Measurements from ENCODE around the gene EDC4. TPM values are rescaled to one million over a fixed set of nuclear protein-coding genes. Genes with fewer than 3 reads are reported as not detected.

Gene EDC4
- total RNA-seq, 1 experiment from 2014 or later, result 106 TPM

DNA sequence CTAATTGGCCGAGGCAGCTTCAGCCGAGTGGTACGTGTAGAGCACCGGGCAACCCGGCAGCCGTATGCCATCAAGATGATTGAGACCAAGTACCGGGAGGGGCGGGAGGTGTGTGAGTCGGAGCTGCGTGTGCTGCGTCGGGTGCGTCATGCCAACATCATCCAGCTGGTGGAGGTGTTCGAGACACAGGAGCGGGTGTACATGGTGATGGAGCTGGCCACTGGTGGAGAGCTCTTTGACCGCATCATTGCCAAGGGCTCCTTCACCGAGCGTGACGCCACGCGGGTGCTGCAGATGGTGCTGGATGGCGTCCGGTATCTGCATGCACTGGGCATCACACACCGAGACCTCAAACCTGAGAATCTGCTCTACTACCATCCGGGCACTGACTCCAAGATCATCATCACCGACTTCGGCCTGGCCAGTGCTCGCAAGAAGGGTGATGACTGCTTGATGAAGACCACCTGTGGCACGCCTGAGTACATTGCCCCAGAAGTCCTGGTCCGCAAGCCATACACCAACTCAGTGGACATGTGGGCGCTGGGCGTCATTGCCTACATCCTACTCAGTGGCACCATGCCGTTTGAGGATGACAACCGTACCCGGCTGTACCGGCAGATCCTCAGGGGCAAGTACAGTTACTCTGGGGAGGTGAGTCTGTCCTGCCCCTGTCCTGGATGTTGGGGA lies 36.3 kb downstream of the EDC4 start:
- no peak overlapping the region for H3K27ac ChIP-seq (ENCODE audit: insufficient read length, low read depth, low read length)
- H4K8ac ChIP-seq (replicated peaks; ENCODE audit: insufficient read length, low read depth, low read length), result no peak overlapping the region
- H3K27me3 Mint-ChIP-seq (ENCODE audit: low read depth), result no peaks in the 10 kb centered on the region; the same call in 1 of the 2 replicates
- DNase-seq, result no peak
- H3K4me2 ChIP-seq (ENCODE audit: insufficient read depth, insufficient read length, low read length), result no peak overlapping the region
- H3K9me3 Mint-ChIP-seq, result no peaks in the 10 kb centered on the region
- H3K4ac ChIP-seq (ENCODE audit: low read depth, low read length), result no peak overlapping the region
- H3K23me2 ChIP-seq (ENCODE audit: insufficient read length, low read depth, low read length, poor library complexity, severe bottlenecking), result no peaks in the 10 kb centered on the region
- H2AK5ac ChIP-seq (ENCODE audit: insufficient read length, low read length), result no peak overlapping the region
- no peak overlapping the region for H3K9ac ChIP-seq (ENCODE audit: extremely low read depth, insufficient read length, low read length)
- no peaks in the 10 kb centered on the region for H3K79me2 ChIP-seq (ENCODE audit: insufficient read depth, low read length)
- no peak overlapping the region for H3K18ac ChIP-seq (ENCODE audit: insufficient read length, low read depth, low read length)
- no CpG with 5 or more reads among the region's 36 CpGs for WGBS (ENCODE audit: extremely low coverage, insufficient read length, low lambda C conversion rate)
- no peak overlapping the region for H2BK5ac ChIP-seq (ENCODE audit: insufficient read length, low read length)
- H2BK20ac ChIP-seq (ENCODE audit: low read depth, low read length, poor library complexity, severe bottlenecking), result no peak overlapping the region
- no peaks in the 10 kb centered on the region for H3K4me1 ChIP-seq (ENCODE audit: insufficient read depth, low read length)
- H3K4me1 Mint-ChIP-seq, result peaks cover 0 to 3% of the 10 kb centered on the region in 2 experiments; a peak in 1 of 4 replicates
- no peaks in the 10 kb centered on the region for H3K79me1 ChIP-seq (ENCODE audit: insufficient read depth, low read depth, low read length, poor library complexity, severe bottlenecking)
- no peak overlapping the region for H3K56ac ChIP-seq (ENCODE audit: insufficient read length, low read depth, low read length)
- no peak overlapping the region for H2AFZ ChIP-seq (ENCODE audit: low read length)
- H4K20me1 ChIP-seq (ENCODE audit: control insufficient read depth, insufficient read depth, insufficient read length), result no peaks in the 10 kb centered on the region
- H3K23ac ChIP-seq (ENCODE audit: insufficient read length, low read depth, low read length), result no peak overlapping the region
- H4K5ac ChIP-seq (ENCODE audit: insufficient read length, low read depth, low read length), result no peak overlapping the region
- no peak overlapping the region for H2BK15ac ChIP-seq (ENCODE audit: low read depth, low read length)
- H3K9me3 ChIP-seq (ENCODE audit: control insufficient read depth, low read depth, low read length), result no peaks in the 10 kb centered on the region
- H4K91ac ChIP-seq (ENCODE audit: insufficient read length, low read depth, low read length), result no peak overlapping the region
- peaks cover 8 to 34% (median 19%) of the 10 kb centered on the region in 3 experiments; a peak in 6 of 7 replicates for H3K36me3 Mint-ChIP-seq (ENCODE audit: insufficient read depth in 1 of 3, low read depth in 3 of 3)
- H3T11ph ChIP-seq (ENCODE audit: low read length), result no peak overlapping the region
- H3K14ac ChIP-seq (ENCODE audit: insufficient read depth, low read length), result no peak overlapping the region
- no peak overlapping the region for H3K27ac Mint-ChIP-seq
- H3K4me3 Mint-ChIP-seq, result no peak overlapping the region
- no peaks in the 10 kb centered on the region for H3K27me3 ChIP-seq (ENCODE audit: insufficient read depth, low read length)
- no peak overlapping the region for H2BK120ac ChIP-seq (ENCODE audit: low read depth, low read length, poor library complexity, severe bottlenecking)
- no peak overlapping the region for H2BK12ac ChIP-seq (ENCODE audit: insufficient read length, low read depth, low read length)
- TF ChIP-seq, protein P1, sequence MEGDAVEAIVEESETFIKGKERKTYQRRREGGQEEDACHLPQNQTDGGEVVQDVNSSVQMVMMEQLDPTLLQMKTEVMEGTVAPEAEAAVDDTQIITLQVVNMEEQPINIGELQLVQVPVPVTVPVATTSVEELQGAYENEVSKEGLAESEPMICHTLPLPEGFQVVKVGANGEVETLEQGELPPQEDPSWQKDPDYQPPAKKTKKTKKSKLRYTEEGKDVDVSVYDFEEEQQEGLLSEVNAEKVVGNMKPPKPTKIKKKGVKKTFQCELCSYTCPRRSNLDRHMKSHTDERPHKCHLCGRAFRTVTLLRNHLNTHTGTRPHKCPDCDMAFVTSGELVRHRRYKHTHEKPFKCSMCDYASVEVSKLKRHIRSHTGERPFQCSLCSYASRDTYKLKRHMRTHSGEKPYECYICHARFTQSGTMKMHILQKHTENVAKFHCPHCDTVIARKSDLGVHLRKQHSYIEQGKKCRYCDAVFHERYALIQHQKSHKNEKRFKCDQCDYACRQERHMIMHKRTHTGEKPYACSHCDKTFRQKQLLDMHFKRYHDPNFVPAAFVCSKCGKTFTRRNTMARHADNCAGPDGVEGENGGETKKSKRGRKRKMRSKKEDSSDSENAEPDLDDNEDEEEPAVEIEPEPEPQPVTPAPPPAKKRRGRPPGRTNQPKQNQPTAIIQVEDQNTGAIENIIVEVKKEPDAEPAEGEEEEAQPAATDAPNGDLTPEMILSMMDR (conservative IDR thresholded peaks at IDR 0.05), result no peak

Measured in H9 (cell line).